CD4-positive, alpha-beta T cell (primary cell): ENCODE measurements around the gene BRI3BP. TPM values are rescaled to one million over a fixed set of nuclear protein-coding genes. Genes with fewer than 3 reads are reported as not detected.

Experiments used
- ATAC-seq: fragments of 200-7000 bp; cut with Tn5 transposase; one replicate; pipeline ENCODE4 v1.10.0; 2022; ENCODE audit warnings: mild to moderate bottlenecking; ENCODE audit not compliant: poor library complexity
- CTCF ChIA-PET: fragments of 350-600 bp; sonication (Branson Sonifier 250); formaldehyde crosslinking; loops from one replicate; lab custom pipeline; 2021; ENCODE audit warnings: antibody characterized with exemption, inconsistent platforms; lab: Charles Lee
- POLR2A ChIA-PET: fragments of 350-600 bp; sonication (Branson Sonifier 250); formaldehyde crosslinking; loops from one replicate; lab custom pipeline; 2021; ENCODE audit warnings: antibody characterized with exemption, inconsistent platforms; lab: Charles Lee
- DNase-seq, 14 experiments: peaks; one replicate each; pipeline ENCODE4 v3.0.0-alpha.2; 2013 to 2020; ENCODE audit warnings: mixed read lengths in 2 of 14
- H3K27ac ChIP-seq, 2 donors: one replicate each; pipeline versions ENCODE4 v1.5.1 to v1.7.0; 2013; ENCODE audit warnings: low read length in 2 of 2, low read depth in 1 of 2, mild to moderate bottlenecking in 1 of 2
- H3K27me3 ChIP-seq, 2 experiments: 1 replicate in 1 of 2; 2 replicates in 1 of 2; pipeline versions ENCODE4 v1.6.1 to v1.7.0; 2013; ENCODE audit warnings: low read length in 2 of 2, control low read depth in 1 of 2, mild to moderate bottlenecking in 1 of 2, moderate library complexity in 1 of 2; ENCODE audit not compliant: insufficient read depth in 2 of 2, control insufficient read depth in 1 of 2
- H3K36me3 ChIP-seq: one replicate; pipeline ENCODE4 v1.6.1; 2013; ENCODE audit warnings: low read length, control low read depth; ENCODE audit not compliant: insufficient read depth
- H3K4me1 ChIP-seq: one replicate; pipeline ENCODE4 v1.6.1; 2013; ENCODE audit warnings: low read length, control low read depth; ENCODE audit not compliant: insufficient read depth
- H3K4me3 ChIP-seq: one replicate; pipeline ENCODE4 v1.5.1; 2013; ENCODE audit warnings: mild to moderate bottlenecking, low read length, moderate library complexity
- H3K9me3 ChIP-seq, 2 experiments: 1 replicate in 1 of 2; 2 replicates in 1 of 2; pipeline versions ENCODE4 v1.6.1 to v1.7.0; 2013; ENCODE audit warnings: low read length in 2 of 2, mild to moderate bottlenecking in 2 of 2, control low read depth in 1 of 2, moderate library complexity in 1 of 2; ENCODE audit not compliant: control insufficient read depth in 1 of 2, insufficient read depth in 1 of 2
- H3K27ac Mint-ChIP-seq: one replicate; pipeline ENCODE4 v1.8.0; 2020; ENCODE audit warnings: mixed read lengths
- H3K27me3 Mint-ChIP-seq: one replicate; pipeline ENCODE4 v1.8.0; 2021; ENCODE audit warnings: mixed read lengths
- H3K36me3 Mint-ChIP-seq: one replicate; pipeline ENCODE4 v1.8.0; 2021; ENCODE audit warnings: low read depth, mixed read lengths
- H3K4me1 Mint-ChIP-seq: one replicate; pipeline ENCODE4 v1.8.0; 2021; ENCODE audit warnings: low read depth, mixed read lengths
- H3K4me3 Mint-ChIP-seq: one replicate; pipeline ENCODE4 v1.8.0; 2020; ENCODE audit warnings: mild to moderate bottlenecking, mixed read lengths
- H3K9me3 Mint-ChIP-seq: one replicate; pipeline ENCODE4 v1.8.0; 2020; ENCODE audit warnings: mixed read lengths
- CTCF ChIP-seq: fragments of 200-600 bp; IDR thresholded peaks from one replicate; pipeline ENCODE4 v1.8.0; 2022; ENCODE audit warnings: antibody characterized with exemption, mild to moderate bottlenecking
- intact Hi-C, 2 experiments: fragments of 100-400 bp; cut with DNase I in 1 of 2; cut with micrococcal nuclease in 1 of 2; formaldehyde crosslinking; loops; one replicate each; pipeline versions ENCODE4 v1.15.1 to v1.9.0; 2023 to 2025; cut with DNase I, micrococcal nuclease
- total RNA-seq, 174 experiments: library from RNA in 2 of 174; stranded (reverse) in 2 of 174; gene quantifications; one replicate each; pipeline ENCODE4 v1.2.3 and lab custom pipeline; 2021 to 2026

Gene BRI3BP
- total RNA-seq, 2 experiments from 2014 or later: 1.6 TPM

DNA sequence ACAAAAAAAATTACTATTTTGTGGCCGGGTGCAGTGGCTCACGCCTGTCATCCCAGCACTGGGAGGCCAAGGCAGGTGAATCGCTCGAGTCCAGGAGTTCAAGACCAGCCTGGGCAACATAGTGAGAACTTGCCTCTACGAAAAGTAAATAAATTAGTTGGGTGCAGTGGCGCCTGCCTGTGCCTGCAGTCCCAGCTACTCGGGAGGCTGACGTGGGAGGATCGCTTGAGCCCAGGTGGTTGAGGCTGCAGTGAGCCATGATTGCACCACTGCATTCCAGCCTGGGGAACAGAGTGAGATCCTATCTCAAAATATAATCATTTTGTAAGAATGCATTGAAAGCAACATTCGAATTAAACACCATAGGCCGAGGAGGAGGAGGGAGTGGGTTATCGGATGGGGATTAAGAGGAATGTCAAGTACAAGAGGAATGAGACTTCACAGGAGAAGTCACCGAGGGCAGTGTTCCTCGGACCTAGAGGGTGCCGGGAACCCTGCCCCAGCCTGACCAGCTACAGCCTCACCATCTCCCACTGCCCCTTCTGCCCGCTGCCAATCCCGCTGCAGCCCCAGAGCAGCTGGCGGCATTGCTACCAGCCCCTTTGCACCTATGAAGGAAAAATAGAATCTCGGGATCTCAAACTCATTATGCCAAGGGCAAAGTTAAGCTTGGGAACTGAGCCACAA is 39.2 kb downstream of the BRI3BP start:
- no peaks in the 10 kb centered on the region for H3K27me3 Mint-ChIP-seq
- CTCF ChIA-PET: no interaction called here
- H3K9me3 Mint-ChIP-seq: peaks cover 3% of the 10 kb centered on the region
- intact Hi-C loops: no loop called here
- Histone ChIP-seq H3K27ac (no peak overlapping the region), H3K36me3 (no peaks in the 10 kb centered on the region), H3K27me3 (no peaks in the 10 kb centered on the region), H3K9me3 (no peaks in the 10 kb centered on the region), H3K4me1 (no peaks in the 10 kb centered on the region), H3K4me3 (no peak overlapping the region)
- no peaks in the 10 kb centered on the region for H3K4me1 Mint-ChIP-seq
- H3K4me3 Mint-ChIP-seq: no peak overlapping the region
- no peak for TF ChIP-seq CTCF
- ATAC-seq (no peak), DNase-seq (no peak)
- H3K36me3 Mint-ChIP-seq: peaks cover 3% of the 10 kb centered on the region
- POLR2A ChIA-PET: no interaction called here
- no peak overlapping the region for H3K27ac Mint-ChIP-seq

GRCh38 chr12:125033288-125033687 is 39.8 kb downstream of the BRI3BP start:
- H3K27ac ChIP-seq: no peak overlapping the region
- H3K9me3 Mint-ChIP-seq: peaks cover 3% of the 10 kb centered on the region
- H3K4me3 ChIP-seq: no peak overlapping the region
- POLR2A ChIA-PET: no interaction called here
- H3K4me3 Mint-ChIP-seq: no peak overlapping the region
- H3K4me1 ChIP-seq: no peaks in the 10 kb centered on the region
- CTCF ChIA-PET: no interaction called here
- H3K36me3 ChIP-seq: no peaks in the 10 kb centered on the region
- no peaks in the 10 kb centered on the region for H3K27me3 ChIP-seq
- no peaks in the 10 kb centered on the region for H3K9me3 ChIP-seq
- DNase-seq (no peak), ATAC-seq (no peak)
- no peaks in the 10 kb centered on the region for H3K27me3 Mint-ChIP-seq
- H3K27ac Mint-ChIP-seq: no peak overlapping the region
- intact Hi-C loops: no loop called here
- no peaks in the 10 kb centered on the region for H3K36me3 Mint-ChIP-seq
- TF ChIP-seq CTCF: no peak
- no peaks in the 10 kb centered on the region for H3K4me1 Mint-ChIP-seq

GRCh38 chr12:125038976-125039625 is 45.7 kb downstream of the BRI3BP start:
- POLR2A ChIA-PET: interaction anchor here (1.8 kb wide), 1 partner anchor 11 kb away, joined by 4 read pairs; no protein-coding TSS in a partner anchor

More at GRCh38 chr12:125038976-125039625, 45.7 kb downstream of the BRI3BP start:
- Histone ChIP-seq H3K4me3 (no peak overlapping the region), H3K27me3 (no peaks in the 10 kb centered on the region), H3K27ac (no peak overlapping the region), H3K4me1 (no peaks in the 10 kb centered on the region), H3K36me3 (no peaks in the 10 kb centered on the region), H3K9me3 (no peaks in the 10 kb centered on the region)
- ATAC-seq (no peak), DNase-seq (no peak)
- H3K4me3 Mint-ChIP-seq: no peak overlapping the region
- H3K27ac Mint-ChIP-seq: no peak overlapping the region
- no peaks in the 10 kb centered on the region for H3K36me3 Mint-ChIP-seq
- intact Hi-C loops: no loop called here
- no peak for TF ChIP-seq CTCF
- CTCF ChIA-PET: no interaction called here
- H3K4me1 Mint-ChIP-seq: no peaks in the 10 kb centered on the region
- no peaks in the 10 kb centered on the region for H3K27me3 Mint-ChIP-seq
- H3K9me3 Mint-ChIP-seq: peaks cover 3% of the 10 kb centered on the region
